Gastrocnemius medialis (tissue), 4 donors: ENCODE data around the gene S100A1.

Source experiments
- CTCF ChIP-seq, 5 experiments: fragments of 450-650 bp in 3 of 5; fragments of 200-600 bp in 2 of 5; sonication (generic) in 2 of 5; IDR thresholded peaks in 4 of 5; conservative IDR thresholded peaks in 1 of 5; 1 replicate in 4 of 5; 2 replicates in 1 of 5; pipeline ENCODE4 v1.5.1; 2016 to 2019; ENCODE audit warnings: antibody characterized with exemption in 5 of 5, mild to moderate bottlenecking in 3 of 5, moderate library complexity in 3 of 5
- POLR2A ChIP-seq, 2 donors: fragments of 450-650 bp; IDR thresholded peaks; one replicate each; pipeline ENCODE4 v1.6.1; 2017; ENCODE audit warnings: antibody characterized with exemption in 2 of 2, mild to moderate bottlenecking in 2 of 2, moderate library complexity in 2 of 2

DNA sequence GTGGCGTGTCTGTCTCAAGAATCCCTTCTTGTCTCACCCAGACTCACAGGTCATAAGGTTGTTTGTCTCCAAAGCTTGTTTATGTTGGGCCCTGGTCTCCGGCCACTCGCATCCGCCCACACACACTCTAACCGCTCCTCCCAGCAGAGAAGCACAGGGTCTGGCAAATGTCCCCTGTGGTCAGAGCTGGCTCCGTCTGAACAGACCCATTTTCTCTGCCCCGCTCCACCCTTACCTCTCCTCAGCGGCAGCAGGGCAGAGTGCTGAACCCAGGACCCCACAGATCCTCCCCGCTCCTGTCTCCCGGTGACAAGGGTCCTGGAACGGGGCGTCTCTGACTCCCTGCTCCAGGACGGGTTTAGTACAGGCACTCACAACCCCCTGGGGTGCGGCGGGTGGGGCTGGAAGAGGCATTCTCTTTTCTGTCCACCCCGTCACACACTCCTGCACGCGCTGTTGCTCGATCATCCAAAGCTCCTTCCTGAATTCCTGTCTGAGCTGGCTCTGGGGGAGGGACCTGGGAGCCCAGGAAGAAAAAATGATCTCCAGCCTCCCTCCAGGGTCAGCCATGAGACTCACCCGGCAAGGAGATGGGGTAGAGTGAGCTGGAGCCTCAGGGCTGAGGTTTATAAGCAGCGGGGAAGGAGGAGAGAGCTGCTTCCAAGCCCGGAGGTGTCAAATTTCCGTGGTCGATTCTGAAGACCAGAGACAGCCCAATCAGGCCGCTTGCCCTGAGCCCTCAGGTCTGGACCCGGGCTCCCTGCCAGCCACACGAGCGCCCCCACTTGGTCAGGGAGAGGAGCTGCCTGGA is 1.1 kb upstream of the S100A1 start, which contains the start of gene S100A13:
- TF ChIP-seq POLR2A (IDR thresholded peaks at IDR 0.05): peak; percentile 50 to 64
- TF ChIP-seq CTCF (IDR thresholded peaks at IDR 0.05 in 4 of 5, conservative IDR thresholded peaks at IDR 0.05 in 1 of 5): peak in 3 of 5 experiments; percentile 43 to 56 (median 53)
